Measurements from ENCODE around the gene MPST.
"Not testable (repeated sequence)": the region's sequence is repeated elsewhere in the genome, so short reads cannot be mapped to it uniquely, and the experiment has no call there.

MPST gene

GRCh38 chr22:37019309-37020191 lies at the start of gene MPST, which contains the start of gene TST:
TSS of gene MPST (plus strand) at chr22:37019742. CDS start at chr22:37019837, 95 bp downstream.
TSS of gene TST (minus strand) at chr22:37019447. CDS start at chr22:37018732, 715 bp downstream.
- DNase-seq, result peak; percentile 18 to 57

GRCh38 chr22:36971341-36972125 lies 48.0 kb upstream of the MPST start:
- DNase-seq, result no peak

GRCh38 chr22:36976606-36977005 lies 42.9 kb upstream of the MPST start:
- no peak for DNase-seq

GRCh38 chr22:36977401-36977861 lies 42.1 kb upstream of the MPST start:
- DNase-seq, result peak; percentile 29 to 56

- peak; percentile 48 to 81 for DNase-seq
These were observed 41.4 kb upstream of the MPST start for GRCh38 chr22:36977947-36978660.

- DNase-seq, result no peak
These were observed 40.3 kb upstream of the MPST start for GRCh38 chr22:36979016-36979910.

- DNase-seq, result no peak
These were observed 38.2 kb upstream of the MPST start for GRCh38 chr22:36981247-36981775.

- DNase-seq, result no peak
These were observed 37.4 kb upstream of the MPST start for GRCh38 chr22:36982136-36982535.

GRCh38 chr22:36985211-36985889 lies 34.2 kb upstream of the MPST start:
- DNase-seq, result no peak

- no peak for DNase-seq
These were observed 33.2 kb upstream of the MPST start for GRCh38 chr22:36986242-36986821.

- no peak for DNase-seq
These were observed 31.3 kb upstream of the MPST start for GRCh38 chr22:36988075-36988832.

GRCh38 chr22:36989012-36989411 lies 30.5 kb upstream of the MPST start:
- DNase-seq, result not testable (repeated sequence)

- DNase-seq, result no peak
These were observed 29.1 kb upstream of the MPST start for GRCh38 chr22:36990457-36990856.

- no peak for DNase-seq
These were observed 28.3 kb upstream of the MPST start for GRCh38 chr22:36991206-36991605.

GRCh38 chr22:36997746-36998145 lies 21.8 kb upstream of the MPST start:
- DNase-seq, result no peak

GRCh38 chr22:36998620-36999351 lies 20.8 kb upstream of the MPST start:
- DNase-seq, result no peak

- no peak for DNase-seq
These were observed 20.1 kb upstream of the MPST start for GRCh38 chr22:36999463-36999862.

- no peak for DNase-seq
These were observed 18.6 kb upstream of the MPST start for GRCh38 chr22:37000676-37001534.

All from bone marrow (tissue), 2 donors.